ENCODE results near the gene PRKAR2B.

- TF ChIP-seq POLR2AphosphoS5 (IDR thresholded peaks at IDR 0.05) = no peak
- no peak for TF ChIP-seq POLR2A (IDR thresholded peaks at IDR 0.05)
- no peak for TF ChIP-seq CTCF (IDR thresholded peaks at IDR 0.05 in 8 of 11, conservative IDR thresholded peaks at IDR 0.05 in 3 of 11)
Observed at GRCh38 chr7:107170051-107170915, 125.8 kb downstream of the PRKAR2B start.

Measured in spleen (tissue), 7 donors.